AG10803 (cell line): ENCODE data around the gene CLDN3.

ENCODE experiments used
- DNase-seq: peaks from one replicate; pipeline ENCODE4 v3.0.0; 2010; ENCODE audit warnings: low read depth
- H3K4me3 ChIP-seq: 2 replicates; pipeline ENCODE4 v1.5.1; 2011; ENCODE audit warnings: mild to moderate bottlenecking, low read length, control low read depth
- TF ChIP-seq, protein P1 (sequence below): conservative IDR thresholded peaks from 2 replicates; pipeline ENCODE4 v1.5.1; 2011; ENCODE audit warnings: mild to moderate bottlenecking, low read length, control low read depth, inconsistent platforms

Gene CLDN3, protein sequence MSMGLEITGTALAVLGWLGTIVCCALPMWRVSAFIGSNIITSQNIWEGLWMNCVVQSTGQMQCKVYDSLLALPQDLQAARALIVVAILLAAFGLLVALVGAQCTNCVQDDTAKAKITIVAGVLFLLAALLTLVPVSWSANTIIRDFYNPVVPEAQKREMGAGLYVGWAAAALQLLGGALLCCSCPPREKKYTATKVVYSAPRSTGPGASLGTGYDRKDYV

DNA sequence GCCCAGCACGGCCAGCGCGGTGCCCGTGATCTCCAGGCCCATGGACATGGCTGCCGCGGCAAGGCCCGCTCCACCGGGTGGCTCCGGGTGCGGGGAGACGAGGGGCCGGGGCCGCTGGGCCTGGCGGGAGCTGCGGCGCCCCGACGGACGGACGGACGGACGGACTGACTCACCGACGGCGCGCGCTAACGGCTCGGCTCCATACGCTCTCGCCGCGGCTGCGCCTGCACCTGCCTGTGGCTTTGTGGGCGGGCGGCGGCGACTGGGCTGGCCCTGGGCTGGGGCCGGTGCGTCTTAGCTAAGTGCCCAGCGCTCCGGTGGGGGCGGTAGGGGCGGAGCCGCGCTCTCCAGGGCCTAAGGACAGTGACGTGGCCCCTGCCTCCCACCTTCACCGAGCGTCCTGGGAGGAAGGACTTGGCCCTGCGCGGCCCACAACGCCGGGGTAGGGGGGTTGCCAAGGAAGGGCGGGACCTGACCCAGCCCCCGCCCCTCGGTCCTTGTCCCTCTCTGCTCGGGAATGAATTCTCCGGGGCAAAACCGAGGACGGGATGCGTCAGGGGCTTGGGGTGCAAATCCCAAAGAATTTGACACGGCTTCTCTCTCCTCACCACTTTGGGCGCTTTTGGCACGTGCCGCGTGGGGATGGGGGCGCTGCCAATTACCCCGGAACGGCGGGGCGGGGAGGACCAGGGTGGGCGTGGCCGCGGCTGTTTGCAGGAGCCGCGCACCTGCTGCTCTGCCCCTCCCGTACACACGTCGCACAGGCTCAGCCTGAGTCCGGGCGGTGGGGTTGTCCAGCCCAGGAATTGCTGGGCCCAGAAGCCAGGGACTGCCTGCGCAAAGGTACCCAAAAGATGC lies at the start of gene CLDN3:
CLDN3 (minus strand) TSS at position 269 of the 858 bp plus-strand sequence; CDS start at position 48, 221 bp downstream.
- TF ChIP-seq, protein P1, sequence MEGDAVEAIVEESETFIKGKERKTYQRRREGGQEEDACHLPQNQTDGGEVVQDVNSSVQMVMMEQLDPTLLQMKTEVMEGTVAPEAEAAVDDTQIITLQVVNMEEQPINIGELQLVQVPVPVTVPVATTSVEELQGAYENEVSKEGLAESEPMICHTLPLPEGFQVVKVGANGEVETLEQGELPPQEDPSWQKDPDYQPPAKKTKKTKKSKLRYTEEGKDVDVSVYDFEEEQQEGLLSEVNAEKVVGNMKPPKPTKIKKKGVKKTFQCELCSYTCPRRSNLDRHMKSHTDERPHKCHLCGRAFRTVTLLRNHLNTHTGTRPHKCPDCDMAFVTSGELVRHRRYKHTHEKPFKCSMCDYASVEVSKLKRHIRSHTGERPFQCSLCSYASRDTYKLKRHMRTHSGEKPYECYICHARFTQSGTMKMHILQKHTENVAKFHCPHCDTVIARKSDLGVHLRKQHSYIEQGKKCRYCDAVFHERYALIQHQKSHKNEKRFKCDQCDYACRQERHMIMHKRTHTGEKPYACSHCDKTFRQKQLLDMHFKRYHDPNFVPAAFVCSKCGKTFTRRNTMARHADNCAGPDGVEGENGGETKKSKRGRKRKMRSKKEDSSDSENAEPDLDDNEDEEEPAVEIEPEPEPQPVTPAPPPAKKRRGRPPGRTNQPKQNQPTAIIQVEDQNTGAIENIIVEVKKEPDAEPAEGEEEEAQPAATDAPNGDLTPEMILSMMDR, result no peak
- no peak within 1 kb of the TSS for H3K4me3 ChIP-seq
- no peak for DNase-seq

DNA sequence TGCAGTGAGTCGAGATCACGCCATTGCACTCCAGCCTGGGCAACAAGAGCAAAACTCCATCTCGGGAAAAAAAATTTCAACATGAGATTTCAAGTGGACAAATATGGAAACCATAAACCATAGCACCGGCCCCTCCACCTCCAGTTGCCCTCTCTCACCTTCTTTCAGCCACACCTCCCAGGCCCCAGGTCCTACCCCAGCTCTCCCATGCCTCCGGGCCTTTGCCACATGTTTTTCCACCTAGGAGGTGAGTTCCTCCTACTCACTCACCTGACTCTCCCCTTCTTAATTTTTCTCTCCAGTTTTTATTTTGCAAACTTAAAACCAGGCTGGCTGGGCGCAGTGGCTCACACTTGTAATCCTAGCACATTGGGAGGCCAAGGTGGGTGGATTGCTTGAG lies 47.1 kb upstream of the CLDN3 start:
- TF ChIP-seq, protein P1, result no peak
- no peak overlapping the region for H3K4me3 ChIP-seq
- no peak for DNase-seq

DNA sequence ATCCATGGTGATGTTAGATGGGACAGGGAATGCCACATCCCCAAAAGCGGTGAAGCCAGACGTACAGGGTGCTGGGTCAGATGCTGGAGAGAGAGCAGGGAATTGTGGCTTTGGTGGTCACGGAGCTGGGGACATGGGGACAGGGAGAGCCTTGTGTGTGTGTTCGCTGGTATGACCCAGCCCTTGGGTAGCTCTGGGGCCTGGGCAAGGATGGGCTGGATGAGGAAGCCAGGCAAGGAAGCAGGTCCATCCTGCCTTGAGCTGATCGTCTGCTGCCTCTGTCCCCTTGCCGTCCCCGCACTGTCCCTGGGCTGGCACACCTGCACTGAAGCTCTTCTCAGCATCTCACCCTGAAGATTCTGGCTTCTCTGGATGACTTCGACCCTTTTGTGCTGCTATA lies 45.4 kb upstream of the CLDN3 start:
- no peak for DNase-seq
- TF ChIP-seq, protein P1, result no peak
- H3K4me3 ChIP-seq, result no peak overlapping the region

DNA sequence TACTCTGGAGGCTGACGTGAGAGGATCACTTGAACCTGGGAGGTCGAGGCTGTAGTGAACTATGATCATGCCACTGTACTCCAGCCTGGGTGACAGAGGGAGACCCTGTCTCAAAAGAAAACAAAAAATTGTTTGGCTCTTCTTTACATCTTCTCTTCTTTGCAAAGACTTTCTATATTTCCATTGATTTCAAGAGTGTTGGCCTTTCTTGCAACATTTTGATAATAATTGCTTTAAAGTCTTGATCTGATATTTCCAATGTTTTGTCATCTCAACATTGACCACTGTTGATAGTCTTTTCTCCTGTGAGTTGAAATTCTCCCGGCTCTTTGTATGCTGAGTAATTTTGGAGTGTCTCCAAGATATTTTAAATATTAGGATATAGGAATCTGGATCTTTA lies 42.9 kb upstream of the CLDN3 start:
- no peak overlapping the region for H3K4me3 ChIP-seq
- DNase-seq, result no peak
- TF ChIP-seq, protein P1, result no peak

DNA sequence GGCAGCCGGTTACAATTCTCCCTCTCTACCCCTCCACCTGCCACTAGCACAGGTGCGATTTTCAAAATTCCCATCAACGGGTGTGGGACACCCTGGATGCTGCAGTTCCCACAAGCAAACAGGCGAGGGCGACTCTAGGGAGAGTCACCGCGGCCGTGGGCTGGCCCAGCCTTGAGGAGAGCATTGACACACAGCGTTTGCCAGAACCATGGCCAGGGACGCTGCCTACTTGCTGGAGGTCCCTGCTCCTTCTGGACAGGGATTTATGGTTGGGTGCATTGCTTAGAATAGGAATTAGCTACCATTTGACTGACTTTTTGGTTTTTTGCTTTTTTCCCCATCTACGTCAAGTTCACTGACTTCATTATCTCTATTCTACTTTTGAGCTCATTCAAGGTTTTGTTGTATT lies 41.7 kb upstream of the CLDN3 start:
- peak; percentile 51 for DNase-seq
- no peak overlapping the region for H3K4me3 ChIP-seq
- TF ChIP-seq, protein P1, result peak; percentile 81

DNA sequence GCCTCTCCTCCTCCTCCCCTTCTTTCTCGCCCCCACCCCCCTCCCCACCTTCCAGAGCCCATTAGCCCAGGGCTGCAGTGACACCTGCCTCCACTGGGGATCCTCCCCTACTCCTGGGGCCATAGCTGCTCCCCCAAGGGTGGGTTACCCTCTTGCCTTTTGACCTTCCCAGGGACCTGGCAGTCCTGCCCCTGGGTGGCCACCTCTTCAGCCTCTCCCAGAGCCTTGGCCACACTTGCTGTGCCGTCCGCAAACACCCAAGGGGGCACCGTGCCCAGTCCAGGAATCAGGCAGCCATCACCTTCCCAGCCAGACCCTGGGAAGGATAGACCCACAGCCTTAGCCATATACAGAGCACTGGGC lies 40.9 kb upstream of the CLDN3 start:
- no peak for DNase-seq
- no peak overlapping the region for H3K4me3 ChIP-seq
- TF ChIP-seq, protein P1, result no peak
